NCI-H345 treated with DMSO at 0.1 percent for 48 hours (cell line): Measurements from ENCODE around the gene ARMC5.

ENCODE experiments used
- DNase-seq: peaks from one replicate; lab custom pipeline; 2025; ENCODE audit not compliant: unreplicated experiment; lab: John Stamatoyannopoulos, UW

Gene ARMC5

GRCh38 chr16:31461201-31461920 lies 2.1 kb downstream of the ARMC5 start:
- no peak for DNase-seq

GRCh38 chr16:31461921-31462804 lies 2.9 kb downstream of the ARMC5 start:
- no peak for DNase-seq

- DNase-seq: no peak
These were observed 5.1 kb downstream of the ARMC5 start for GRCh38 chr16:31464348-31464769.

- DNase-seq: no peak
These were observed 5.5 kb downstream of the ARMC5 start for GRCh38 chr16:31464781-31465260.

GRCh38 chr16:31465788-31466370 lies 6.6 kb downstream of the ARMC5 start:
- no peak for DNase-seq

- no peak for DNase-seq
These were observed 7.1 kb downstream of the ARMC5 start for GRCh38 chr16:31466381-31466841.

GRCh38 chr16:31467151-31467773 lies 8.0 kb downstream of the ARMC5 start:
- DNase-seq: no peak

- no peak for DNase-seq
These were observed 8.6 kb downstream of the ARMC5 start for GRCh38 chr16:31467858-31468257.

- no peak for DNase-seq
These were observed 11.3 kb downstream of the ARMC5 start for GRCh38 chr16:31470615-31471014.

- DNase-seq: no peak
These were observed 12.1 kb downstream of the ARMC5 start for GRCh38 chr16:31471241-31471874.

GRCh38 chr16:31471875-31472708 lies 12.8 kb downstream of the ARMC5 start, which contains the start of gene TGFB1I1:
Gene TGFB1I1, plus strand, starts transcription at chr16:31472152. Its CDS starts 37 bp downstream, at chr16:31472189.
- no peak for DNase-seq

GRCh38 chr16:31472709-31473203 lies 13.5 kb downstream of the ARMC5 start:
- DNase-seq: peak; percentile 43

- no peak for DNase-seq
These were observed 14.1 kb downstream of the ARMC5 start for GRCh38 chr16:31473264-31473984.

GRCh38 chr16:31474173-31474714 lies 14.9 kb downstream of the ARMC5 start:
- no peak for DNase-seq

GRCh38 chr16:31474773-31475738 lies 15.8 kb downstream of the ARMC5 start:
- DNase-seq: no peak

- DNase-seq: no peak
These were observed 16.6 kb downstream of the ARMC5 start for GRCh38 chr16:31475946-31476302.
